Natural killer cell (primary cell): ENCODE measurements around the gene OS9. TPM values are rescaled to one million over a fixed set of nuclear protein-coding genes. Genes with fewer than 3 reads are reported as not detected.

Experiments used
- ATAC-seq, 3 donors: fragments of 150-1000 bp in 2 of 3; fragments of 200-7000 bp in 1 of 3; cut with Tn5 transposase; 1 replicate in 1 of 3; 2 replicates in 2 of 3; pipeline ENCODE4 v1.10.0; 2021; ENCODE audit warnings: mild to moderate bottlenecking in 2 of 3, moderate library complexity in 2 of 3
- DNase-seq, 2 donors: peaks; one replicate each; pipeline versions ENCODE4 v3.0.0 to v3.0.0-alpha.2; 2013 to 2021; ENCODE audit warnings: mixed read lengths in 1 of 2
- H3K27ac ChIP-seq: one replicate; pipeline ENCODE4 v1.5.1; 2013; ENCODE audit warnings: mild to moderate bottlenecking, low read length
- H3K27me3 ChIP-seq: one replicate; pipeline ENCODE4 v1.6.1; 2013; ENCODE audit warnings: low read length; ENCODE audit not compliant: control insufficient read depth, insufficient read depth
- H3K36me3 ChIP-seq: one replicate; pipeline ENCODE4 v1.6.1; 2013; ENCODE audit warnings: low read length; ENCODE audit not compliant: control insufficient read depth, insufficient read depth
- H3K4me1 ChIP-seq: one replicate; pipeline ENCODE4 v1.6.1; 2013; ENCODE audit warnings: low read length; ENCODE audit not compliant: control insufficient read depth, insufficient read depth
- H3K4me3 ChIP-seq: one replicate; pipeline ENCODE4 v1.5.1; 2013; ENCODE audit warnings: low read length
- H3K9me3 ChIP-seq: one replicate; pipeline ENCODE4 v1.6.1; 2013; ENCODE audit warnings: low read length; ENCODE audit not compliant: control insufficient read depth, insufficient read depth
- H3K27ac Mint-ChIP-seq, 2 donors: one replicate each; pipeline ENCODE4 v1.8.0; 2022; ENCODE audit warnings: mild to moderate bottlenecking in 2 of 2, mixed read lengths in 2 of 2, moderate library complexity in 1 of 2
- H3K27me3 Mint-ChIP-seq, 2 donors: one replicate each; pipeline ENCODE4 v1.8.0; 2022; ENCODE audit warnings: low read depth in 2 of 2, mixed read lengths in 2 of 2
- H3K36me3 Mint-ChIP-seq: one replicate; pipeline ENCODE4 v1.8.0; 2022; ENCODE audit warnings: mixed read lengths
- H3K4me1 Mint-ChIP-seq, 2 donors: one replicate each; pipeline ENCODE4 v1.8.0; 2022; ENCODE audit warnings: mixed read lengths in 2 of 2
- H3K4me3 Mint-ChIP-seq: one replicate; pipeline ENCODE4 v1.8.0; 2022; ENCODE audit warnings: mild to moderate bottlenecking, moderate library complexity, mixed read lengths
- H3K9me3 Mint-ChIP-seq, 2 donors: one replicate each; pipeline ENCODE4 v1.8.0; 2022; ENCODE audit warnings: mixed read lengths in 2 of 2
- WGBS: methylation state at CpG from one replicate; pipeline ENCODE4 v1.1.7; 2013; ENCODE audit warnings: missing lambda C conversion rate; ENCODE audit not compliant: insufficient coverage; 5-methylcytosine and 5-hydroxymethylcytosine counted together
- intact Hi-C: fragments of 100-400 bp; cut with micrococcal nuclease; formaldehyde crosslinking; loops from one replicate; pipeline ENCODE4 v1.14.2; 2022
- total RNA-seq, 4 donors: library from RNA; stranded (reverse); fragments of 120-200 nt in 1 of 4; gene quantifications; one replicate each; pipeline versions ENCODE4 v1.2.3 to v1.2.4, GENCODE V29; 2013 to 2022
- TF ChIP-seq, protein P1 (sequence below): fragments of 200-600 bp; IDR thresholded peaks from one replicate; pipeline ENCODE4 v1.8.0; 2022; ENCODE audit warnings: antibody characterized with exemption

The OS9 gene
- total RNA-seq, 3 donors from 2014 or later (not counting 1 experiment from before 2014, with no cell fraction given), result 185 to 221 (median 198) TPM

DNA sequence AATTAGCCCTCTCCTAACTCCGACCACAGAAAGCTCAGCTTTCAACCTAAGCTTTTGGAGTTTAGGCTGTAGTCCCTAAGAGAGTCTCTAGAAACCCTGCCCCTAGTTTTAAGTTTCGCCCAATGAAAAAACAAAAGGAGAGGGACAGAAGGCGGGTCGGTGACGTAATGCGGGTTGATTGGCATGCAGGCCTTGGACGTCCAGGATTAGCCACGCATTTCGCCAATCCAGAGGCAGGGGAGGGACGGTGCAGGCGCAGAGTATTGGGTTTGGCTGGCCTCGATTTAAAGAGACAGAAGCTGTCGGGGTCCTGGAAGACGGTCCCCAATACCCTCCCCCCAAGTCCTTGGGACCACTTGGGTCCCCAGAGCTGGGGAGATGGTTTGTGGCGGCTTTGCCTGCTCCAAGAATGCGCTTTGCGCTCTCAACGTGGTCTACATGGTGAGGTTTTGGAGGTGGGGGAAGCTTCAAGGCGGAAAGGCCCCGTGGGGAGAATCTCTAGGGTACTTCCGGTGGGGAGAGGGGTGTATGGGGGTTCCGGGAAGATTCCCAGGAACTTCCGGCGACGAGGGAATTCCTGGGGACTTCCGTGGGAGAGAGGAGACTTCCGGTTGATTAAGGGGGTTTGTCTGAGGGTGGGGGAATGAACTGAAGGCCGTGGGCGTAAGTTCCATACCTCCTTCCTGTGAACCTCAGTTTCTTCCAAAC, 51.0 kb downstream of the OS9 start, which contains the start of gene TSPAN31:
Gene TSPAN31 (plus strand): TSS at position 263 of the 708 bp plus-strand sequence. CDS start 116 bp downstream, at position 379.
- under 1% methylated on average over 27 of the region's 29 CpGs for WGBS
- Histone ChIP-seq H3K27me3 (no peaks in the 10 kb centered on the region), H3K9me3 (no peaks in the 10 kb centered on the region), H3K27ac (peak within 1 kb of the TSS; percentile 91), H3K36me3 (peaks cover 25% of the 10 kb centered on the region), H3K4me3 (peak within 1 kb of the TSS; percentile 81), H3K4me1 (peaks cover 44% of the 10 kb centered on the region)
- Mint-ChIP-seq H3K9me3 (no peaks in the 10 kb centered on the region), H3K4me1 (peaks cover 47 to 49% of the 10 kb centered on the region in 2 donors), H3K27ac (peak within 1 kb of the TSS; percentile 98 to 99), H3K36me3 (peaks cover 6% of the 10 kb centered on the region), H3K27me3 (no peaks in the 10 kb centered on the region), H3K4me3 (peak within 1 kb of the TSS; percentile 98)
- DNase-seq (peak; percentile 91 to 99), ATAC-seq (peak; percentile 79 to 90 (median 84))
- TF ChIP-seq, protein P1, sequence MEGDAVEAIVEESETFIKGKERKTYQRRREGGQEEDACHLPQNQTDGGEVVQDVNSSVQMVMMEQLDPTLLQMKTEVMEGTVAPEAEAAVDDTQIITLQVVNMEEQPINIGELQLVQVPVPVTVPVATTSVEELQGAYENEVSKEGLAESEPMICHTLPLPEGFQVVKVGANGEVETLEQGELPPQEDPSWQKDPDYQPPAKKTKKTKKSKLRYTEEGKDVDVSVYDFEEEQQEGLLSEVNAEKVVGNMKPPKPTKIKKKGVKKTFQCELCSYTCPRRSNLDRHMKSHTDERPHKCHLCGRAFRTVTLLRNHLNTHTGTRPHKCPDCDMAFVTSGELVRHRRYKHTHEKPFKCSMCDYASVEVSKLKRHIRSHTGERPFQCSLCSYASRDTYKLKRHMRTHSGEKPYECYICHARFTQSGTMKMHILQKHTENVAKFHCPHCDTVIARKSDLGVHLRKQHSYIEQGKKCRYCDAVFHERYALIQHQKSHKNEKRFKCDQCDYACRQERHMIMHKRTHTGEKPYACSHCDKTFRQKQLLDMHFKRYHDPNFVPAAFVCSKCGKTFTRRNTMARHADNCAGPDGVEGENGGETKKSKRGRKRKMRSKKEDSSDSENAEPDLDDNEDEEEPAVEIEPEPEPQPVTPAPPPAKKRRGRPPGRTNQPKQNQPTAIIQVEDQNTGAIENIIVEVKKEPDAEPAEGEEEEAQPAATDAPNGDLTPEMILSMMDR, result no peak
- intact Hi-C loops, result loop anchor here (1.0 to 5.0 kb wide), 4 partner anchors 7 to 268 kb away; partner anchors contain the start of genes ARHGAP9, CDK4 and PIP4K2C

GRCh38 chr12:57745485-57745881, 51.6 kb downstream of the OS9 start:
- 76% methylated on average over 8 of the region's 8 CpGs for WGBS
- DNase-seq (no peak), ATAC-seq (no peak)
- H3K4me1 Mint-ChIP-seq, result peaks cover 45 to 47% of the 10 kb centered on the region in 2 donors
- Histone ChIP-seq H3K9me3 (no peaks in the 10 kb centered on the region), H3K4me1 (peaks cover 39% of the 10 kb centered on the region), H3K4me3 (peak overlapping the region; percentile 81), H3K27me3 (no peaks in the 10 kb centered on the region), H3K27ac (peak overlapping the region; percentile 91), H3K36me3 (peaks cover 22% of the 10 kb centered on the region)
- H3K27me3 Mint-ChIP-seq, result no peaks in the 10 kb centered on the region
- peaks cover 6% of the 10 kb centered on the region for H3K36me3 Mint-ChIP-seq
- TF ChIP-seq, protein P1, result no peak
- intact Hi-C loops, result no loop called here
- no peaks in the 10 kb centered on the region for H3K9me3 Mint-ChIP-seq
- peak overlapping the region; percentile 98 for H3K4me3 Mint-ChIP-seq
- H3K27ac Mint-ChIP-seq, result peak overlapping the region; percentile 98 to 99

DNA sequence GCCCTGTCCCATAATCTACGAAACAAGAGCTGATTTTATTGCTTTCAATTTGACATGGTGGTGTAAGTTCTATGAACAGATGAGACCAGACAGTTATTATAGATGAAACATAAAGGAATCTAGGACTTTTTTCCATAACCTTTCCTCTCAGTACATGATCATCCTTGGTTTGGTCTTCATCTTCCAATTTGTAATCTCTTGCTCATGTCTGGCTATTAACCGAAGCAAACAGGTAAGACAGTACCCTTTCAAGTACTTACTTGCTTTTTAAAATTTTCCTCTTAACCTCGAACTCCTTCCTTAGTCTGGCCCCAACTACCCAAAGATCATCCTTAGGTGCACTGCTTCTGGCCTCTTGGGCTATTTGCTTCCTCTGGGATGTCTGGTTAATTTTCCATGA, 52.1 kb downstream of the OS9 start:
- Histone ChIP-seq H3K27ac (peak overlapping the region; percentile 91), H3K9me3 (no peaks in the 10 kb centered on the region), H3K36me3 (peaks cover 22% of the 10 kb centered on the region), H3K4me1 (peaks cover 36% of the 10 kb centered on the region), H3K27me3 (no peaks in the 10 kb centered on the region), H3K4me3 (no peak overlapping the region)
- Mint-ChIP-seq H3K4me3 (peak overlapping the region; percentile 98), H3K27ac (peak overlapping the region; percentile 98 to 99), H3K4me1 (peaks cover 43% of the 10 kb centered on the region in 2 donors), H3K27me3 (no peaks in the 10 kb centered on the region), H3K36me3 (peaks cover 6% of the 10 kb centered on the region), H3K9me3 (no peaks in the 10 kb centered on the region)
- DNase-seq (no peak), ATAC-seq (no peak)
- TF ChIP-seq, protein P1, result no peak
- intact Hi-C loops, result no loop called here
- 82% methylated on average over 3 of the region's 3 CpGs for whole genome bisulfite sequencing
